HG03159 (cell line): ENCODE results near the gene ZNF778.
"Not testable (repeated sequence)": the region's sequence is repeated elsewhere in the genome, so short reads cannot be mapped to it uniquely, and the experiment has no call there.

Source experiments
- ATAC-seq: cut with Tn5 transposase; IDR thresholded peaks from one replicate; pipeline ENCODE4 v1.9.1; 2021; ENCODE audit warnings: mild to moderate bottlenecking, moderate library complexity; ENCODE audit not compliant: unreplicated experiment

Gene ZNF778

GRCh38 chr16:89179656-89180315, 37.7 kb upstream of the ZNF778 start:
- ATAC-seq, result no peak

- ATAC-seq, result no peak
Measured at GRCh38 chr16:89183463-89183862, 34.0 kb upstream of the ZNF778 start.

GRCh38 chr16:89183975-89184676, 33.4 kb upstream of the ZNF778 start:
- ATAC-seq, result no peak

DNA sequence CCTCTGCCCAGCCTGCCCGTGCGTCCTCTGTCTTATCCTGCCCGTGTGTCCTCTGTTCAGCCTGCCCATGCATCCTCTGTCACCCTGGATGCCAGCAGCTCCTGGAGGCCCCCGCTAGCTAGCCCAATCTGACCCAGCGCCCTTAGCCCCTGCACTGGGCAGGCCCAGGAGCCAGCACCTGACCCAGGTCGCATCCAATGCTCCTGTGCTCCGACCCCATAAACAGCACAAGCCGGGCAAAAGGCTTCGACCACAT, 32.9 kb upstream of the ZNF778 start:
- ATAC-seq, result no peak

GRCh38 chr16:89184933-89185794, 32.3 kb upstream of the ZNF778 start:
- ATAC-seq, result no peak

DNA sequence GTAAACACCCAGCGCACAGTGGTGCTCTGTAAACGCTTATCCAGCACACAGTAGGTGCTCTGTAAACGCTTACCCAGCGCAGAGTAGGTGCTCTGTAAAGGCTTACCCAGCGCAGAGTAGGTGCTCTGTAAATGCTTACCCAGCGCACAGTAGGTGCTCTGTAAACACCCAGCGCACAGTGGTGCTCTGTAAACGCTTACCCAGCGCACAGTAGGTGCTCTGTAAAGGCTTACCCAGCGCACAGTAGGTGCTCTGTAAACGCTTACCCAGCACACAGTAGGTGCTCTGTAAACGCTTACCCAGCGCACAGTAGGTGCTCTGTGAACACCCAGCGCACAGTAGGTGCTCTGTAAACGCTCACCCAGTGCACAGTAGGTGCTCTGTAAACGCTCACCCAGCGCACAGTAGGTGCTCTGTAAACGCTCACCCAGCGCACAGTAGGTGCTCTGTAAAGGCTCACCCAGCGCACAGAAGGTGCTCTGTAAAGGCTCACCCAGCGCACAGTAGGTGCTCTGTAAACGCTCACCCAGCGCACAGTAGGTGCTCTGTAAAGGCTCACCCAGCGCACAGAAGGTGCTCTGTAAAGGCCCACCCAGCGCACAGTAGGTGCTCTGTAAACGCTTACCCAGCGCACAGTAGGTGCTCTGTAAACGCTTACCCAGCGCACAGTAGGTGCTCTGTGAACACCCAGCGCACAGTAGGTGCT, 31.5 kb upstream of the ZNF778 start:
- not testable (repeated sequence) for ATAC-seq

DNA sequence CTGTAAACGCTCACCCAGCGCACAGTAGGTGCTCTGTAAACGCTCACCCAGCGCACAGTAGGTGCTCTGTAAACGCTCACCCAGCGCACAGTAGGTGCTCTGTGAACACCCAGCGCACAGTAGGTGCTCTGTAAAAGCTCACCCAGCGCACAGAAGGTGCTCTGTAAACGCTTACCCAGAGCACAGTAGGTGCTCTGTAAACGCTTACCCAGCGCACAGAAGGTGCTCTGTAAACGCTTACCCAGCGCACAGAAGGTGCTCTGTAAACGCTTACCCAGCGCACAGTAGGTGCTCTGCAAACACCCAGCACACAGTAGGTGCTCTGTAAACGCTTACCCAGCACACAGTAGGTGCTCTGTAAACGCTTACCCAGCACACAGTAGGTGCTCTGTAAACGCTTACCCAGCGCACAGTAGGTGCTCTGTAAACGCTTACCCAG, 30.9 kb upstream of the ZNF778 start:
- not testable (repeated sequence) for ATAC-seq

DNA sequence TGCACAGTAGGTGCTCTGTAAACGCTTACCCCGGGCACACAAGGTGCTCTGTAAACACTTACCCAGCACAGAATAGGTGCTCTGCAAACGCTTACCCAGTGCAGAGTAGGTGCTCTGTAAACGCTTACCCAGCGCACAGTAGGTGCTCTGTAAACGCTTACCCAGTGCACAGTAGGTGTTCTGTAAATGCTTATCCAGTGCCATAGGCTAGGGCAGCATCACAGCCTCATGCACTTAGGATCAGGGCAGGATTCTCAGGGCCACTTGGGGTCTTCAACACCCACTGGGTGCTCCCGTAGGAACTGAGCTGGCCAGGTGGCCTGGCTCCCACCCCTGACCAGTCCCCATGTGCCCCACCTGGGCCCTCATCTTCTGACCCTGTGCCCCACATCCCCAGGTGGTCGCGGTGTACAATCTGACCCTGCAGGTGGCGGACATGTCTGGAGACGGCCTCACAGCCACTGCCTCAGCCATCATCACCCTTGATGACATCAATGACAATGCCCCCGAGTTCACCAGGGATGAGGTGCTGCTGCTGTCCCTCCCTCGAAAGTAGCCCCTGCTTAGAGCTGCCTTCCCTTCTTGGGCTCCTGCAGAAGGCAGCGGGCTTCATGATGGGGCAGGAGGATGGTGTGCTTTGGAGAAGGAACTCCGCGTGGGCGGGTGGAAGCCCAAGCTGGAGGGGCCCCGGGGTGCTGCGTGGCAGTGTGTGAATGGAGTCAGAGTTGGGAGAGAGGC, 30.3 kb upstream of the ZNF778 start:
- ATAC-seq, result no peak

GRCh38 chr16:89187770-89188392, 29.6 kb upstream of the ZNF778 start:
- ATAC-seq, result no peak

- ATAC-seq, result not testable (repeated sequence)
Measured at GRCh38 chr16:89188471-89189357, 28.8 kb upstream of the ZNF778 start.

- ATAC-seq, result no peak
Measured at GRCh38 chr16:89189358-89190025, 28.0 kb upstream of the ZNF778 start.

GRCh38 chr16:89190150-89190958, 27.1 kb upstream of the ZNF778 start:
- no peak for ATAC-seq

GRCh38 chr16:89191033-89191900, 26.2 kb upstream of the ZNF778 start:
- ATAC-seq, result no peak

GRCh38 chr16:89191901-89192185, 25.7 kb upstream of the ZNF778 start:
- no peak for ATAC-seq

- not testable (repeated sequence) for ATAC-seq
Measured at GRCh38 chr16:89192186-89192955, 25.1 kb upstream of the ZNF778 start.

DNA sequence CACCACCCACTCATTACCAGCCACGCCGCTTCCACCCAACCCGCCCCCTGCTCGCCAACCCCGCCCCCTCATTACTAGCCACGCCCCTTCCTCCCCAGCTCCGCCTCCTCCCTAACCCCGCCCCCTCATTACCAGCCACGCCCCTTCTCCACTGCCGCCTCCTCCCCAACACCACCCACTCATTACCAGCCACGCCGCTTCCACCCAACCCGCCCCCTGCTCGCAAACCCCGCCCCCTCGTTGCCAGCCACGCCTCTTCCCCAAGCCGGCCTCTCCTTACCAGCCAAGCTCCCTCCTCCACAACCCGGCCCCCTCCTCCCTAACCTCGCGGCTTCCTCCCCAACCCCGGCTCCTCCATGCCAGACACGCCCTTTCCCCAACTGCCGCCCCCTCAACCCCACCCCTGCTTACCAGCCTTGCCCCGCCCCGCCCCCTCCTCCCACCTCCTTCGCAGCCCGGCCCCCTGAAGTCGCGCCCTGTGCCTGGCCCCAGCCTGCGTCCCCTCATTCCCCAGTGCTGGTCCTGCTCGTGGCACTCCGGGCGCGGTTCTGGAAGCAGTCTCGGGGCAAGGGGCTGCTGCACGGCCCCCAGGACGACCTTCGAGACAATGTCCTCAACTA, 24.4 kb upstream of the ZNF778 start:
- ATAC-seq, result no peak
